GM21529 (cell line): Measurements from ENCODE around the gene RUBCNL.
A peak's percentile ranks its signal among the peaks of the same experiment; 100 is the strongest.

Source experiments
- ATAC-seq: cut with Tn5 transposase; IDR thresholded peaks from one replicate; pipeline ENCODE4 v1.9.1; 2021; ENCODE audit not compliant: unreplicated experiment

The RUBCNL gene

DNA sequence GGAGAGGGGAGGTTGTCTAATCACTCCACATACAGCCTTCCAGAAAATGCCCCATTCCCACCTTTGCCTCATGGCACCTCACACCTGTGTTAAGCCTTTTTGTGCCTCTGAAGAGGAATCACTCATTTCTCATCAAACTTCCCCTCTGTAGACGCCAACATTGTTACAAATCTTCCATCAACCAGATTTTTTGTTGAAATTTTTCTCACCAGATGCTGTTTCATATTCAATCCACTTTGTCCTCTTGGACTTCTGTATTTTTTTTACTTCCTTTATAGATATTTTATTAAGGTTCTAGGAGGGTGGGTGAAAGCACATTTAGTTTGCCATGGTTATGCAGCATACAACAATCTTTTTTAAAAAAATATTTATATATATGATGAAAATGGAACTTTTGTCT lies 74.0 kb downstream of the RUBCNL start:
- no peak for ATAC-seq

DNA sequence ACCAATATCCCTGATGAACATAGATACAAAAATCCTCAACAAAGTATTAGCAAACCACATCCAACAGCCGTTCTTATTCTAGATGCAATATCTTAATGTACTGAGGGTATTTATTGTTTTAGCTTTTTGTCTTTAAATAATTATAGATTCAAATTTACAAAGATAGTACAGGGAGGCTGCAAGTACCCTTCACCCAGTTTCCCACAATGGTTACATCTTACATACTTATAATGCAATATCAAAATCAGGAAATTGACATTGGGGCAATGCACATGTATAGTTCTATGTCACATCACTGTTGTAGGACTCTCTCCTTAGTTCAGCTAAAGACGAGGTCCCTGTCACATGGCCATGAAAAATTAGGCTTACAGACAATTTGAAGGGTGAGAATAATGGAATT lies 75.8 kb downstream of the RUBCNL start:
- ATAC-seq, result no peak

DNA sequence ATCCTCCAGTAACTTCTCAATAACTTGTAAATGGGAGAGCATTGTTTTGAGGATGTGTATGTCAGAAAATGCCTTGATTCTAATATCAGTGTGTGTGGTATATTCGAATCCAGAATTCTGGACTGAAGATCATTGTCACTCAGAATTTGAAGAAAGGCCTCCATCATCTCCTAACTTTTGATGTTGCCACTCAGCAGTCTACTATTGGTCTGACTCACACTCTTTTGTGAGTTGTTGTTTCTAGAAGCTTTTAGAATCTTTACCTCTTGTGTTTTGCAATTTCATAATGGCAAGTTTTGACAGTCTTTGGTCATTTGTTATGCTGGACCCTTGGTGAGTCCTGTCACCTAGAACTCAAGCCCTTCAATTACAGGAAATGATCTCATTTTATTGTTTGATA lies 77.0 kb downstream of the RUBCNL start:
- no peak for ATAC-seq

- no peak for ATAC-seq
Measured at GRCh38 chr13:46307554-46307953, 79.5 kb downstream of the RUBCNL start.

DNA sequence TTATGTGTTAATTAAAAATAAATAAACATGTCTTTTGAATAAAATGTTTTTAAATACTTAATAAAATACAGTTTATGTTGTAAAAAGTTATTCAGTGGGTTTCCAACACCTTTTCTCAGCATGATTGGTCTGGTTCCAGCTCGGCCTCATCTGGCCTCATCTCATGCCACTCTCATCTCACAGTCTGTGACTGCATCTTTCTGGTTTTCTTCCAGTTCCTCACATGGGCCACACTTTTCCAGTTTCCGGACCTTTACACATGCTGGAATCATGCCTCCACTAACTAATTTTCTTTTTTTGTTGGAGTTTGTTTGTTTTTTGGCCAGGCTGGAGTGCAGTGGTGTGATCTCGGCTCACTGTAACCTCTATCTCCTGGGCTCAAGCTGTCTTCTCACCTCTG lies 82.5 kb downstream of the RUBCNL start:
- no peak for ATAC-seq

GRCh38 chr13:46303742-46304385 lies 83.2 kb downstream of the RUBCNL start:
- ATAC-seq, result no peak

- no peak for ATAC-seq
Measured at GRCh38 chr13:46297361-46297811, 89.7 kb downstream of the RUBCNL start.

DNA sequence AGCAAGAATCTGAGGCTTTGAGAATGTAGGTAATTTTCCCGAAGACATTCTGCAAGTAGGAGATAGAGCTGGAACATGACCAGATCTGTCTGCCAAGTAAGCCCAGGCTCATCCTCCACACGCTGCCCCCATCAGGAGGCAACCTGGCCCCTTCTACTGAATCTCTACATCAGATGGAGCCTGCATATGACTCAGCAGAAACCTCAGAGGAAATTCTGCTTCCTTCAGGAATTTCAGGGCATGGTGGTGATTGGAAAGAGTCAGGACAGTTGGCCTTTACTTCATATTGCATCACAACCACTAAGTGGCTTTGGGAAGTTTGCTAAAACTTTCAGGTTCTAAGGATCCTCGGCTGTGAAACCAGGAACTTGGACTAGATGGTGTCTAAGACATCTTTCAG lies 90.1 kb downstream of the RUBCNL start:
- no peak for ATAC-seq

- peak; percentile 39 for ATAC-seq
Measured at GRCh38 chr13:46296115-46296822, 90.8 kb downstream of the RUBCNL start.

GRCh38 chr13:46295491-46296114 lies 91.4 kb downstream of the RUBCNL start:
- peak; percentile 81 for ATAC-seq

DNA sequence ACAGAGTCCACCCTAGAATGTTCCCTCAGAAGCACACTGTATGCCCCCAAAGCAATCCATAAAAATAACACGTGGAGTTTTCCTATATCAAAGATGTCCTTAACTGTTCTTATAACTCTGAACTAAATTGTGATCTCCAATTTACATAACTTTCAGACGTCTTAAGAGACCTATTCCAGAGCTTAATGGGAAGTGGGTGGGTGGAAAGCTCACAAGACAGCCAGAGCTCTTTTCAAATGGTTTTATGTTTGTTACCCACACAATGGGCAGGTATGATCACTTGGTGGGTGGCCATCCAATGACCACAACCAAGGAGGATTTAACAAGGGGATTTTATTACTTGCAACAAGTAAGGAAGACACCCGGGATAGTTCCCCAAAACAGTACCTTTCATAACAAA lies 93.6 kb downstream of the RUBCNL start:
- no peak for ATAC-seq
